Measurements from ENCODE around the gene KIAA0825.

DNA sequence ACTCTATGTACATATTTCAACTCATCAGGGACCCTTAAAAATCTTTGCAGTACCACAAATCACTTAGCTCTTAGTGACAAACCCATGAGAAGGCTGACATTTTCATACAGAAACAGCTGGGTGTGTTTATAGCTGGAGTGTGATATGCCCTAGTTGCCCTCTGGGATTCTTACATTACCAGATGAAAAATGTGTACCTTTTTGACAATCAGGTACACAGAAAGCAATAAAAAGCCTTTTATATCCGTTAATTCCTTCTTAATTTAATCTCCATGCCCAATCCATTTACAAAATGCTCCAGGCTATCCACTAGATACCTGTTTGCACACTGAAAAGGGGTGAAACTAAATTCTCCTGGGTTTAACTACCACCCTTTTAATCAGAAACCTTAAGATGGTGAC, 222.9 kb downstream of the KIAA0825 start:
- TF ChIP-seq YY1 (IDR thresholded peaks at IDR 0.05; ENCODE audit: insufficient read depth, insufficient read length) (no peak), SUZ12 (IDR thresholded peaks at IDR 0.05; ENCODE audit: extremely low read depth, insufficient read depth, insufficient read length) (no peak), ZNF274 (IDR thresholded peaks at IDR 0.05; ENCODE audit: low read depth, low read length) (no peak)
